H1 (cell line): ENCODE results near the gene PURA. TPM values are rescaled to one million over a fixed set of nuclear protein-coding genes. Genes with fewer than 3 reads are reported as not detected.

Experiments used
- CTCF ChIA-PET: fragments of 300-600 bp; sonication (Branson Sonifier 250); formaldehyde crosslinking; loops from one replicate; lab custom pipeline; 2021; ENCODE audit not compliant: partially characterized antibody; lab: Charles Lee
- POLR2A ChIA-PET: fragments of 300-600 bp; sonication (Branson Sonifier 250); formaldehyde crosslinking; loops from one replicate; lab custom pipeline; 2021; ENCODE audit warnings: inconsistent platforms; ENCODE audit not compliant: partially characterized antibody; lab: Charles Lee
- DNase-seq, 2 experiments: peaks; one replicate each; pipeline versions ENCODE4 v3.0.0 to v3.0.0-alpha.2; 2010 to 2022; ENCODE audit warnings: low spot score in 2 of 2, low read depth in 1 of 2, mixed read lengths in 1 of 2
- FAIRE-seq: peaks from 2 replicates; lab custom pipeline; 2011; peaks lifted over from hg19 to GRCh38; lab: Jason Lieb, UNC
- H2AFZ ChIP-seq: 2 replicates; pipeline ENCODE4 v1.8.1; 2012; ENCODE audit warnings: low read length, inconsistent platforms
- H2AK5ac ChIP-seq: 2 replicates; pipeline ENCODE4 v1.6.1; 2013; ENCODE audit warnings: low read depth, low read length
- H2BK120ac ChIP-seq: replicated peaks from 2 replicates; pipeline ENCODE3; 2013; ENCODE audit warnings: low read depth, low read length, inconsistent platforms
- H2BK12ac ChIP-seq: 2 replicates; pipeline ENCODE4 v1.6.1; 2013; ENCODE audit warnings: low read depth, low read length
- H2BK15ac ChIP-seq: 2 replicates; pipeline ENCODE4 v1.6.1; 2013; ENCODE audit warnings: low read length
- H2BK20ac ChIP-seq: 2 replicates; pipeline ENCODE4 v1.6.1; 2013; ENCODE audit warnings: low read length
- H2BK5ac ChIP-seq: 2 replicates; pipeline ENCODE4 v1.6.1; 2013; ENCODE audit warnings: low read depth, low read length
- H3K14ac ChIP-seq: 2 replicates; pipeline ENCODE4 v1.6.1; 2013; ENCODE audit warnings: inconsistent platforms; ENCODE audit not compliant: insufficient read length
- H3K18ac ChIP-seq: 2 replicates; pipeline ENCODE4 v1.6.1; 2013; ENCODE audit warnings: low read length; ENCODE audit errors: extremely low read depth
- H3K23ac ChIP-seq: 2 replicates; pipeline ENCODE4 v1.6.1; 2013; ENCODE audit warnings: inconsistent platforms; ENCODE audit not compliant: insufficient read length
- H3K23me2 ChIP-seq: 2 replicates; pipeline ENCODE4 v1.6.1; 2013; ENCODE audit warnings: low read depth, low read length
- H3K27ac ChIP-seq: 2 replicates; pipeline ENCODE4 v1.6.1; 2011; ENCODE audit warnings: low read depth, low read length, inconsistent platforms
- H3K27me3 ChIP-seq, 4 experiments: replicated peaks in 1 of 4; 1 replicate in 1 of 4; 2 replicates in 3 of 4; pipeline versions ENCODE4 v1.6.1 to v1.8.1; 2011 to 2013; ENCODE audit warnings: low read length in 3 of 4, mild to moderate bottlenecking in 3 of 4, inconsistent platforms in 2 of 4, mixed read lengths in 2 of 4, moderate library complexity in 1 of 4; ENCODE audit not compliant: control insufficient read depth in 3 of 4, insufficient read depth in 3 of 4; ENCODE audit errors: extremely low read depth in 1 of 4
- H3K36me3 ChIP-seq, 4 experiments: 2 replicates each; pipeline versions ENCODE4 v1.6.1 to v1.8.1; 2011 to 2013; ENCODE audit warnings: mild to moderate bottlenecking in 4 of 4, low read length in 3 of 4, moderate library complexity in 2 of 4, control low read depth in 1 of 4, inconsistent platforms in 1 of 4; ENCODE audit not compliant: insufficient read depth in 4 of 4, control insufficient read depth in 2 of 4
- H3K4ac ChIP-seq: replicated peaks from 2 replicates; pipeline ENCODE3; 2013; ENCODE audit warnings: low read length, low read depth, mixed read lengths, inconsistent platforms; ENCODE audit not compliant: insufficient read length
- H3K4me1 ChIP-seq, 4 experiments: replicated peaks in 1 of 4; 1 replicate in 1 of 4; 2 replicates in 3 of 4; pipeline versions ENCODE4 v1.6.1 to v1.8.1; 2011 to 2013; ENCODE audit warnings: low read length in 3 of 4, inconsistent platforms in 2 of 4, mixed read lengths in 1 of 4; ENCODE audit not compliant: insufficient read depth in 4 of 4, control insufficient read depth in 3 of 4
- H3K4me2 ChIP-seq, 2 experiments: 2 replicates each; pipeline versions ENCODE4 v1.6.1 to v1.8.1; 2011 to 2013; ENCODE audit warnings: low read depth in 2 of 2, low read length in 2 of 2, control low read depth in 1 of 2, inconsistent platforms in 1 of 2, mild to moderate bottlenecking in 1 of 2; ENCODE audit not compliant: insufficient read depth in 1 of 2
- H3K4me3 ChIP-seq, 4 experiments: fragments of 200-600, 300-600 bp in 1 of 4; sonication (generic), shearing (Covaris generic), sonication (Bioruptor Twin) in 1 of 4; 2 replicates each; pipeline versions ENCODE4 v1.5.1 to v1.8.1; 2011 to 2016; ENCODE audit warnings: low read length in 4 of 4, low read depth in 3 of 4, control low read depth in 2 of 4, inconsistent platforms in 2 of 4, mild to moderate bottlenecking in 2 of 4, mixed read lengths in 1 of 4, moderate library complexity in 1 of 4; ENCODE audit not compliant: insufficient read depth in 2 of 4; ENCODE audit errors: extremely low read depth in 1 of 4
- H3K56ac ChIP-seq: replicated peaks from 2 replicates; pipeline ENCODE3; 2013; ENCODE audit warnings: low read depth, mild to moderate bottlenecking, mixed read lengths, low read length, inconsistent platforms; ENCODE audit not compliant: insufficient read length
- H3K79me1 ChIP-seq: 2 replicates; pipeline ENCODE4 v1.6.1; 2013; ENCODE audit warnings: low read depth, low read length, control low read depth
- H3K79me2 ChIP-seq, 2 experiments: 2 replicates each; pipeline versions ENCODE4 v1.6.1 to v1.8.1; 2012 to 2013; ENCODE audit warnings: low read length in 2 of 2, mild to moderate bottlenecking in 2 of 2, inconsistent platforms in 1 of 2; ENCODE audit not compliant: insufficient read depth in 2 of 2, control insufficient read depth in 1 of 2
- H3K9ac ChIP-seq, 4 experiments: replicated peaks in 1 of 4; 1 replicate in 1 of 4; 2 replicates in 3 of 4; pipeline versions ENCODE4 v1.6.1 to v1.8.1; 2011 to 2013; ENCODE audit warnings: low read depth in 3 of 4, low read length in 3 of 4, control low read depth in 2 of 4, mild to moderate bottlenecking in 2 of 4, moderate library complexity in 2 of 4, inconsistent platforms in 1 of 4; ENCODE audit errors: extremely low read depth in 1 of 4
- H3K9me3 ChIP-seq, 2 experiments: 2 replicates each; pipeline versions ENCODE4 v1.6.1 to v1.8.1; 2012 to 2013; ENCODE audit warnings: mild to moderate bottlenecking in 2 of 2, moderate library complexity in 2 of 2, control low read depth in 1 of 2, inconsistent platforms in 1 of 2, low read depth in 1 of 2, low read length in 1 of 2, mixed read lengths in 1 of 2; ENCODE audit not compliant: insufficient read depth in 2 of 2
- H4K20me1 ChIP-seq, 2 experiments: replicated peaks in 1 of 2; 2 replicates each; pipeline versions ENCODE3 to v1.8.1; 2011 to 2013; ENCODE audit warnings: inconsistent platforms in 2 of 2, low read length in 2 of 2, mild to moderate bottlenecking in 1 of 2; ENCODE audit not compliant: insufficient read depth in 2 of 2, control insufficient read depth in 1 of 2
- H4K5ac ChIP-seq: 2 replicates; pipeline ENCODE4 v1.6.1; 2013; ENCODE audit warnings: low read length, low read depth, mixed read lengths, inconsistent platforms; ENCODE audit not compliant: insufficient read length
- H4K8ac ChIP-seq: 2 replicates; pipeline ENCODE4 v1.8.0; 2013; ENCODE audit warnings: mild to moderate bottlenecking, moderate library complexity, low read length, inconsistent platforms; ENCODE audit not compliant: insufficient read depth; ENCODE audit errors: extremely low read depth
- H4K91ac ChIP-seq: replicated peaks from 2 replicates; pipeline ENCODE3; 2013; ENCODE audit warnings: low read length, mixed read lengths, inconsistent platforms; ENCODE audit not compliant: insufficient read length
- CHD2 ChIP-seq: IDR thresholded peaks from 2 replicates; pipeline ENCODE4 v1.6.1; 2012; ENCODE audit warnings: low read length, improper control_type of control experiment
- GTF2F1 ChIP-seq: IDR thresholded peaks from 2 replicates; pipeline ENCODE4 v1.6.1; 2012; ENCODE audit warnings: low read depth, low read length, improper control_type of control experiment, borderline replicate concordance
- TCF12 ChIP-seq: IDR thresholded peaks from 2 replicates; pipeline ENCODE4 v1.6.1; 2011; ENCODE audit warnings: low read depth, mild to moderate bottlenecking, low read length
- WGBS, 2 experiments: shearing (Covaris generic) in 1 of 2; methylation state at CpG; one replicate each; pipeline versions ENCODE4 v1.1.6 to v1.1.7; 2013 to 2015; ENCODE audit warnings: low lambda C conversion rate in 2 of 2, mixed read lengths in 2 of 2, inconsistent platforms in 1 of 2, low coverage in 1 of 2, missing lambda C conversion rate in 1 of 2; ENCODE audit not compliant: insufficient replicate concordance in 2 of 2, insufficient coverage in 1 of 2, insufficient read length in 1 of 2; ENCODE audit errors: extremely low coverage in 1 of 2, missing lambda C conversion rate in 1 of 2; 5-methylcytosine and 5-hydroxymethylcytosine counted together
- polyA plus RNA-seq, 7 experiments: library from polyadenylated mRNA; depleted of rRNA in 3 of 7; stranded (reverse) in 5 of 7; unstranded in 2 of 7; fragments of >200 nt in 5 of 7; fragments of 200-250 nt in 2 of 7; gene quantifications; 1 replicate in 5 of 7; 2 replicates in 1 of 7; 4 replicates in 1 of 7; pipeline versions ENCODE4 v1.2.1 to v1.2.3, GENCODE V29; 2011 to 2013; ENCODE audit warnings: missing spikeins in 2 of 7, mixed read lengths in 2 of 7
- total RNA-seq: library from RNA; stranded (reverse); fragmentation: NEBNext Ultra II Directional; extraction: Animal tissue kit (Norgen Biotek cat#: 25700); gene quantifications from 2 replicates; pipeline ENCODE4 v1.2.1, GENCODE V29; 2021

Gene PURA
- total and polyA plus RNA-seq, 2 of the 8 experiments (the other 6 are each of a cell fraction or from before 2014, with no cell fraction given) = 0.98 to 2.1 TPM

DNA sequence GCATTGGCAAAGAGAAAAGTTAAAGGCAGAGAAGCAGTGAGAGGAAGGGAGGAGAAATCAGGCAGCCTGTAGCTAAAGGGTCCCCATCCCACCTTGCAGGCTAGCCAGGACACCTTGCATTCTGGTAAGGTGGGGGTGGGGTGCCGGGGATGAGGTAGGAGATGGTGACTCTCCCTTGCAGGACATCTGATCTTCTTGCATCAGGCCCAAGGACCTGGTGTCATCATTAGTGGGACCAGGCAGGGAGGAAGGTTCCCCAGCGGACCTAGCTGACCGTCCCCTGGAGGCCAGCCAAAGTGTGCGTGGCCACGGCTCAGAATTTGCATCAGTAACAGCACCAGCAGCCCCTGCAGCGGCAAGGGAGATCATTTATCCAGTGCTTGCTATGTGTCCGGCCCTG is 39.3 kb downstream of the PURA start:
- Histone ChIP-seq H3K79me1 (no peaks in the 10 kb centered on the region), H3K4me3 (peak overlapping the region in 1 of 4 experiments; percentile 30; a peak in 1 of 8 replicates), H3K27me3 (peaks cover 0 to 21% (median 12%) of the 10 kb centered on the region in 4 experiments; a peak in 6 of 7 replicates), H3K79me2 (no peaks in the 10 kb centered on the region), H4K8ac (no peak overlapping the region), H3K9ac (no peak overlapping the region), H2AFZ (0 out of 2 replicates have a peak overlapping the region, but pooled peaks have one; percentile 36), H2BK120ac (no peak overlapping the region), H4K91ac (peak overlapping the region; percentile 52), H3K27ac (no peak overlapping the region), H4K5ac (no peak overlapping the region), H4K20me1 (no peaks in the 10 kb centered on the region), H3K14ac (no peak overlapping the region), H3K4me1 (peaks cover 6 to 24% (median 18%) of the 10 kb centered on the region in 4 experiments), H2BK12ac (peak overlapping the region; percentile 85; the same call in 1 of the 2 replicates), H3K4ac (no peak overlapping the region), H3K4me2 (peak overlapping the region; percentile 46 to 52), H2BK20ac (peak overlapping the region; percentile 86; the same call in 1 of the 2 replicates), H3K36me3 (no peaks in the 10 kb centered on the region), H3K23ac (no peak overlapping the region), H3K18ac (peak overlapping the region; percentile 83), H3K23me2 (peaks cover 3% of the 10 kb centered on the region; the same call in 1 of the 2 replicates), H3K9me3 (no peaks in the 10 kb centered on the region), H3K56ac (no peak overlapping the region), H2BK5ac (peak overlapping the region; percentile 73; the same call in 1 of the 2 replicates), H2AK5ac (0 out of 2 replicates have a peak overlapping the region, but pooled peaks have one; percentile 54), H2BK15ac (no peak overlapping the region)
- CTCF ChIA-PET = interaction anchor here (0.9 to 10.1 kb wide), 10 partner anchors 8 to 365 kb away, joined by 3 to 118 read pairs (median 4); no protein-coding TSS in a partner anchor
- 45% methylated on average over 7 of the region's 7 CpGs; no CpG with 5 or more reads in 1 of the 2 experiments for WGBS, 2 experiments
- DNase-seq (no peak), FAIRE-seq (no peak)
- POLR2A ChIA-PET = interaction anchor here (1.0 to 5.2 kb wide), 4 partner anchors 9 to 174 kb away, joined by 3 to 19 read pairs (median 4); partner anchors contain the start of gene CYSTM1
- TF ChIP-seq TCF12 (no peak), CHD2 (no peak), GTF2F1 (no peak)
